Neural progenitor cell (in vitro differentiated cells): Measurements from ENCODE around the gene SPATA46. TPM values are rescaled to one million over a fixed set of nuclear protein-coding genes. Genes with fewer than 3 reads are reported as not detected.

Experiments
- DNase-seq: peaks from one replicate; pipeline ENCODE4 v3.0.0-alpha.2; 2016; ENCODE audit warnings: low spot score
- H2AFZ ChIP-seq: fragments of 200-600 bp; sonication (generic); replicated peaks from 2 replicates; pipeline ENCODE4 v1.6.1; 2016; ENCODE audit warnings: antibody characterized with exemption
- H3F3A ChIP-seq: fragments of 200-600 bp; sonication (generic); 2 replicates; pipeline ENCODE4 v1.6.1; 2016; ENCODE audit warnings: antibody characterized with exemption, low read depth
- H3K27ac ChIP-seq: fragments of 200-600 bp; sonication (generic); 2 replicates; pipeline ENCODE4 v1.5.1; 2016; ENCODE audit warnings: mild to moderate bottlenecking
- H3K27me3 ChIP-seq: fragments of 200-600 bp; sonication (generic); 2 replicates; pipeline ENCODE4 v1.6.1; 2016; ENCODE audit warnings: mild to moderate bottlenecking, moderate library complexity
- H3K36me3 ChIP-seq: fragments of 200-600 bp; sonication (generic); 2 replicates; pipeline ENCODE4 v1.5.1; 2016
- H3K4me1 ChIP-seq: fragments of 200-600 bp; sonication (generic); 2 replicates; pipeline ENCODE4 v1.6.1; 2016; ENCODE audit warnings: mixed run types
- H3K4me2 ChIP-seq: fragments of 200-600 bp; sonication (generic); 2 replicates; pipeline ENCODE4 v1.6.1; 2016
- H3K4me3 ChIP-seq: fragments of 200-600 bp; sonication (generic); 2 replicates; pipeline ENCODE4 v1.5.1; 2016
- H3K79me2 ChIP-seq: fragments of 200-600 bp; sonication (generic); 2 replicates; pipeline ENCODE4 v1.6.1; 2016; ENCODE audit warnings: low read depth
- H3K9ac ChIP-seq: fragments of 200-600 bp; sonication (generic); 2 replicates; pipeline ENCODE4 v1.6.1; 2016
- H3K9me3 ChIP-seq: fragments of 200-600 bp; sonication (generic); 2 replicates; pipeline ENCODE4 v1.5.1; 2016; ENCODE audit warnings: low read depth
- H4K20me1 ChIP-seq: fragments of 200-600 bp; sonication (generic); 2 replicates; pipeline ENCODE4 v1.6.1; 2016; ENCODE audit warnings: low read depth
- H3K27ac Mint-ChIP-seq: 3 replicates; pipeline ENCODE4 v1.8.0; 2021; ENCODE audit warnings: mixed read lengths
- H3K27me3 Mint-ChIP-seq: 2 replicates; pipeline ENCODE4 v1.8.0; 2022; ENCODE audit warnings: low read depth, mild to moderate bottlenecking, inconsistent platforms, moderate library complexity, mixed read lengths; ENCODE audit not compliant: insufficient read depth
- H3K36me3 Mint-ChIP-seq: 3 replicates; pipeline ENCODE4 v1.8.0; 2021; ENCODE audit warnings: mixed read lengths
- H3K4me1 Mint-ChIP-seq: 3 replicates; pipeline ENCODE4 v1.8.0; 2021; ENCODE audit warnings: mixed read lengths
- H3K4me3 Mint-ChIP-seq: 3 replicates; pipeline ENCODE4 v1.8.0; 2021; ENCODE audit warnings: mild to moderate bottlenecking, moderate library complexity, mixed read lengths
- H3K9me3 Mint-ChIP-seq: 3 replicates; pipeline ENCODE4 v1.8.0; 2020; ENCODE audit warnings: mixed read lengths
- CTCF ChIP-seq: fragments of 200-600 bp; sonication (generic); IDR thresholded peaks from 2 replicates; pipeline ENCODE4 v1.5.1; 2017; ENCODE audit warnings: antibody characterized with exemption, mild to moderate bottlenecking
- EZH2 ChIP-seq: fragments of 200-600 bp; sonication (generic); IDR thresholded peaks from 2 replicates; pipeline ENCODE4 v1.6.1; 2017; ENCODE audit warnings: antibody characterized with exemption, mild to moderate bottlenecking, moderate library complexity
- EZH2phosphoT487 ChIP-seq: fragments of 200-600 bp; sonication (generic); IDR thresholded peaks from 2 replicates; pipeline ENCODE4 v1.6.1; 2017; ENCODE audit warnings: antibody characterized with exemption
- total RNA-seq: library from RNA; depleted of rRNA; stranded (reverse); fragments of >200 nt; gene quantifications from 2 replicates; pipeline ENCODE4 v1.2.3, GENCODE V29; 2015; ENCODE audit warnings: low replicate concordance

Gene SPATA46
- total RNA-seq, 1 donor from 2014 or later = not detected

- no peaks in the 10 kb centered on the region for H3K4me1 ChIP-seq
- H3F3A ChIP-seq = no peaks in the 10 kb centered on the region
- no peaks in the 10 kb centered on the region for H3K79me2 ChIP-seq
- no peak overlapping the region for H3K4me2 ChIP-seq
- Mint-ChIP-seq H3K9me3 (no peaks in the 10 kb centered on the region), H3K27me3 (no peaks in the 10 kb centered on the region), H3K4me3 (no peak overlapping the region), H3K36me3 (peaks cover 29% of the 10 kb centered on the region), H3K4me1 (peaks cover 14% of the 10 kb centered on the region), H3K27ac (no peak overlapping the region)
- no peak for DNase-seq
- TF ChIP-seq EZH2 = no peak
- no peak for TF ChIP-seq CTCF
- TF ChIP-seq EZH2phosphoT487 = no peak
- H4K20me1 ChIP-seq = no peaks in the 10 kb centered on the region
- H3K4me3 ChIP-seq = no peak overlapping the region
- H3K27ac ChIP-seq = no peak overlapping the region
- H3K36me3 ChIP-seq = no peaks in the 10 kb centered on the region
- H2AFZ ChIP-seq = no peak overlapping the region
- no peaks in the 10 kb centered on the region for H3K27me3 ChIP-seq
- no peaks in the 10 kb centered on the region for H3K9me3 ChIP-seq
- H3K9ac ChIP-seq = no peak overlapping the region
Measured at GRCh38 chr1:162370161-162370560, 6.5 kb downstream of the SPATA46 start.

- no peak overlapping the region for H3K4me3 Mint-ChIP-seq
- no peaks in the 10 kb centered on the region for H3K9me3 Mint-ChIP-seq
- Histone ChIP-seq H3F3A (no peaks in the 10 kb centered on the region), H3K27me3 (no peaks in the 10 kb centered on the region), H3K9ac (no peak overlapping the region), H3K27ac (no peak overlapping the region), H3K36me3 (no peaks in the 10 kb centered on the region), H3K79me2 (no peaks in the 10 kb centered on the region), H2AFZ (no peak overlapping the region), H3K4me1 (no peaks in the 10 kb centered on the region), H4K20me1 (no peaks in the 10 kb centered on the region), H3K4me3 (no peak overlapping the region), H3K4me2 (no peak overlapping the region), H3K9me3 (no peaks in the 10 kb centered on the region)
- peaks cover 27% of the 10 kb centered on the region for H3K36me3 Mint-ChIP-seq
- TF ChIP-seq EZH2phosphoT487 = no peak
- TF ChIP-seq CTCF = no peak
- TF ChIP-seq EZH2 = no peak
- no peak overlapping the region for H3K27ac Mint-ChIP-seq
- H3K4me1 Mint-ChIP-seq = peaks cover 14% of the 10 kb centered on the region
- no peak for DNase-seq
- H3K27me3 Mint-ChIP-seq = peaks cover 2% of the 10 kb centered on the region
Measured at GRCh38 chr1:162369571-162369970, 7.1 kb downstream of the SPATA46 start.

- no peaks in the 10 kb centered on the region for H3K4me1 ChIP-seq
- H3K36me3 ChIP-seq = no peaks in the 10 kb centered on the region
- H3K79me2 ChIP-seq = no peaks in the 10 kb centered on the region
- no peaks in the 10 kb centered on the region for H3F3A ChIP-seq
- no peak for TF ChIP-seq CTCF
- no peak for TF ChIP-seq EZH2phosphoT487
- no peak for TF ChIP-seq EZH2
- H3K27me3 ChIP-seq = no peaks in the 10 kb centered on the region
- Mint-ChIP-seq H3K9me3 (no peaks in the 10 kb centered on the region), H3K27ac (peak overlapping the region; percentile 74), H3K4me1 (peaks cover 17% of the 10 kb centered on the region), H3K27me3 (peaks cover 2% of the 10 kb centered on the region), H3K4me3 (no peak overlapping the region), H3K36me3 (peaks cover 30% of the 10 kb centered on the region)
- no peaks in the 10 kb centered on the region for H3K9me3 ChIP-seq
- H4K20me1 ChIP-seq = no peaks in the 10 kb centered on the region
- H3K4me2 ChIP-seq = no peak overlapping the region
- H3K9ac ChIP-seq = no peak overlapping the region
- H3K4me3 ChIP-seq = no peak overlapping the region
- H3K27ac ChIP-seq = no peak overlapping the region
- DNase-seq = no peak
- no peak overlapping the region for H2AFZ ChIP-seq
Measured at GRCh38 chr1:162368451-162368850, 8.2 kb downstream of the SPATA46 start.
